SH-SY5Y (cell line): ENCODE data around the gene POMC.

Experiments used
- GATA2 ChIP-seq: IDR thresholded peaks from 2 replicates; pipeline ENCODE4 v1.6.1; 2011; ENCODE audit warnings: mild to moderate bottlenecking, low read depth, low read length
- GATA3 ChIP-seq: IDR thresholded peaks from 2 replicates; pipeline ENCODE4 v1.6.1; 2011; ENCODE audit warnings: low read depth, mild to moderate bottlenecking, low read length, moderate library complexity

- TF ChIP-seq GATA2 (no peak), GATA3 (no peak)
Measured at GRCh38 chr2:25129901-25130520, 38.4 kb downstream of the POMC start.
